WI38 (cell line): ENCODE measurements around the gene GUCD1.

Experiments used
- H3K4me3 ChIP-seq: 2 replicates; pipeline ENCODE4 v1.5.1; 2011; ENCODE audit warnings: low read depth, mild to moderate bottlenecking, control low read depth, low read length
- TF ChIP-seq, protein P1 (sequence below): IDR thresholded peaks from 2 replicates; pipeline ENCODE4 v1.5.1; 2012; ENCODE audit warnings: low read depth, mild to moderate bottlenecking, control low read depth, low read length

Gene GUCD1

GRCh38 chr22:24580276-24580675, 25.3 kb upstream of the GUCD1 start:
- TF ChIP-seq, protein P1, sequence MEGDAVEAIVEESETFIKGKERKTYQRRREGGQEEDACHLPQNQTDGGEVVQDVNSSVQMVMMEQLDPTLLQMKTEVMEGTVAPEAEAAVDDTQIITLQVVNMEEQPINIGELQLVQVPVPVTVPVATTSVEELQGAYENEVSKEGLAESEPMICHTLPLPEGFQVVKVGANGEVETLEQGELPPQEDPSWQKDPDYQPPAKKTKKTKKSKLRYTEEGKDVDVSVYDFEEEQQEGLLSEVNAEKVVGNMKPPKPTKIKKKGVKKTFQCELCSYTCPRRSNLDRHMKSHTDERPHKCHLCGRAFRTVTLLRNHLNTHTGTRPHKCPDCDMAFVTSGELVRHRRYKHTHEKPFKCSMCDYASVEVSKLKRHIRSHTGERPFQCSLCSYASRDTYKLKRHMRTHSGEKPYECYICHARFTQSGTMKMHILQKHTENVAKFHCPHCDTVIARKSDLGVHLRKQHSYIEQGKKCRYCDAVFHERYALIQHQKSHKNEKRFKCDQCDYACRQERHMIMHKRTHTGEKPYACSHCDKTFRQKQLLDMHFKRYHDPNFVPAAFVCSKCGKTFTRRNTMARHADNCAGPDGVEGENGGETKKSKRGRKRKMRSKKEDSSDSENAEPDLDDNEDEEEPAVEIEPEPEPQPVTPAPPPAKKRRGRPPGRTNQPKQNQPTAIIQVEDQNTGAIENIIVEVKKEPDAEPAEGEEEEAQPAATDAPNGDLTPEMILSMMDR = no peak
- no peak overlapping the region for H3K4me3 ChIP-seq

- TF ChIP-seq, protein P1 = no peak
- no peak overlapping the region for H3K4me3 ChIP-seq
Measured at GRCh38 chr22:24579258-24579601, 24.3 kb upstream of the GUCD1 start.

DNA sequence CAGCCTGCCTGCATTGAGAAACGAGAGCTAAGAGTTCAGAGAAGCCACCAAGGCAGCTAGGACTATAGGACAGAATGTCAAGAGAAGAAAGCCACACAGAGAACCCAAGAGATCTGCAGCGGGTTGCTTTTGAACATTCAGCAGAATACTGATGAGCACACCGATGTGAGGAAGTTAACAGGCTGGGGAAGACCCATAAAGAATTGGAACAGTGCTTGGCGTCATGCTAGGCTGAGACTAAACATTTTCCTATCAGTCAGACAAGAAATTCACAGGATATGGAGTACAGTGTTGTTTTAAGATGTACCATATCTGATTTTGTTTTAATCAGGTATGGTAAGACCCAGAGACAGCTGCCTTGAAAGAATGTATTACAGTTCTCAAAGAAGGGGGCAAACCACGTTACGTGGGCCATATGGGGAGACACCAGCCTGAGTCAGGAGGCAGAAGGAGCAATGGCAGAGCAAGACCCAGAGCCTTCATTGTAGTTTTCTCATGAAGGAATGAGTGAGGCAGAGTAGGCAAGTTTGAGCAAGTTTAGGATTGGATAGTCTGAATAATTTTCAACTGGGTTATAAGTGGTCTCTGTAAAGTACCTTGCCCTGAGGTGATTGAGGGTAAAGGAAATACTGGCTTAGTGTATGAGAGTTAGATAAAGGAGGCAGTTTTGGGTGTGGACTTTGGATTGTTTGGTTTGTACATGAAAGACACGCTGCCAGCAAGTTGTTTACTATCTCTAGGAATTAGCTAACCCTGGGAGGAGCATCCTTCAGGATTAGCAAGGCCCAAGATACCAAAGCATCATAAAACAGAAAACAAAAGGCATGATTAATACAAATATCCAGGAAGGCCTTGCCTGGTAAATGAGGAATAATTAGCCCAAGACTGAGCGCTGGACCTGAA, 23.7 kb upstream of the GUCD1 start:
- TF ChIP-seq, protein P1 = no peak
- no peak overlapping the region for H3K4me3 ChIP-seq

DNA sequence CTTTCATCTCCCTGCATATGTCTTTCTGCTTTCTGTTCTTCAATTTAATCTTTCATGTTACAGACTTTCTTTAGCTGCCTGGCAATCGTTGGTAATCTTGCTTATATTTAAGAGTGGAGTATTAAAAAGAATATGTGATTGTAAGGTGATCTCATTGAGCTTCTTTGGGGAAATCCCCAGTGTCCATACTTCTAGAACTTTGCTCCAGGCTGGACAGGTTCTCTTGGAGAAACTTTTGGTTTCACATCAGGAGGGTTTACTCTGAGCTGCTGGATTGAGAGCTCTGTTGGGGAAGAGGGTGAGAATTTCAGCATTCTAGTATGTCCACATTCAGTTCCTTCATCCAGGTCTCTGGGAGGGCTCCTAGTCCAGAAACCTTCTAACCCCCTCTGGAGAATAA, 21.8 kb upstream of the GUCD1 start:
- TF ChIP-seq, protein P1 = no peak
- H3K4me3 ChIP-seq = no peak overlapping the region

- H3K4me3 ChIP-seq = no peak overlapping the region
- TF ChIP-seq, protein P1 = no peak
Measured at GRCh38 chr22:24571266-24571665, 16.3 kb upstream of the GUCD1 start.

- TF ChIP-seq, protein P1 = no peak
- H3K4me3 ChIP-seq = no peak overlapping the region
Measured at GRCh38 chr22:24567668-24568067, 12.7 kb upstream of the GUCD1 start.

DNA sequence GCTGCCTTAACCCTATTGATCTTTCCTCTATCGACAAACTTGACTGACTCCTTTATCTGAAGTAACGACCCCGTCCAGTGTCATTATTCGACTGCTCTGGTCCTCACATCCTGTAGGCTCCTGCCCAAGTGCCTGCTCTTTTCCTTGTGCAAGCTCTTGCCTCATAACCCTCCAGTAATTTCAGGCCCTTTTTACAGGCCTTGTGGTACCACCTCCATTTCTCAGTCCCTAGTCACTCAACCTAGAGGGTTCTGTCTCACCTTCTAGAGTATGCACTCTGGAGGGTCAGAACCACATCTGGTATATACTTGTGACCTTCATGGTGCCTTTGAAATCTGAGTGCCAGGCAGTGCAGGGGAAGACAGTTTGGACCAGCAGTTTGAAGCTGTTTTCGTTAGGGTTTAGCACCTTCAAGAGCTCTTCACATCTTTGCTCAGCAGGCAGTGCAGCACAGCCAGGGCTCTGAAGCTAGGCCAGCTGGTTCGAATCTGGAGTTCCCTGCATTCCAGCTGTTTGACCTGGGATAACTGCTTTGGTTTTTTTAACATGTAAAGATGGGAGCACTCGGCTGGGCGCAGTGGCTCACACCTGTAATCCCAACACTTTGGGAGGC, 12.1 kb upstream of the GUCD1 start:
- TF ChIP-seq, protein P1 = no peak
- no peak overlapping the region for H3K4me3 ChIP-seq
